ENCODE data around the gene MAP6.

The MAP6 gene

DNA sequence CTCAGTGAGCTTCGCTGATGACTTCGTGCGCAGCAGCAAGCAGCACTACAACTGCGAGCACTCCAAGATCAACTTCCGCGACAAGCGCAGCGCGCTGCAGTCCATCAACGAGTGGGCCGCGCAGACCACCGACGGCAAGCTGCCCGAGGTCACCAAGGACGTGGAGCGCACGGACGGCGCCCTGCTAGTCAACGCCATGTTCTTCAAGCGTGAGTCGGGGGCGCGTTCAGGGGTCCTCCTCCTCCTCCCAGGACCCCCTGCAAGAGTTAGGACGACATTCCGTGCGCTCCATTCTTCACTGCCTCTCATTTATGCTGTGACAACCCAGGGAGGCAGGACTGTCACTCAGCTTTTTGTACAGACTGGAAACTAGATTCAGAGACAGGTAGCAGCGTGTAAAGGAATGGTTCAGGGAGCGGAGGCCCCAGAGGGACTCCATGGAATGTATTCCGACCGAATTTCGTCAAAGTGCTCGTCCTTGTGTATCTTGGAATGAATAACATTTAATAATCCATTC lies 102.0 kb downstream of the MAP6 start:
- no peak for DNase-seq (ENCODE audit: low spot score)

DNA sequence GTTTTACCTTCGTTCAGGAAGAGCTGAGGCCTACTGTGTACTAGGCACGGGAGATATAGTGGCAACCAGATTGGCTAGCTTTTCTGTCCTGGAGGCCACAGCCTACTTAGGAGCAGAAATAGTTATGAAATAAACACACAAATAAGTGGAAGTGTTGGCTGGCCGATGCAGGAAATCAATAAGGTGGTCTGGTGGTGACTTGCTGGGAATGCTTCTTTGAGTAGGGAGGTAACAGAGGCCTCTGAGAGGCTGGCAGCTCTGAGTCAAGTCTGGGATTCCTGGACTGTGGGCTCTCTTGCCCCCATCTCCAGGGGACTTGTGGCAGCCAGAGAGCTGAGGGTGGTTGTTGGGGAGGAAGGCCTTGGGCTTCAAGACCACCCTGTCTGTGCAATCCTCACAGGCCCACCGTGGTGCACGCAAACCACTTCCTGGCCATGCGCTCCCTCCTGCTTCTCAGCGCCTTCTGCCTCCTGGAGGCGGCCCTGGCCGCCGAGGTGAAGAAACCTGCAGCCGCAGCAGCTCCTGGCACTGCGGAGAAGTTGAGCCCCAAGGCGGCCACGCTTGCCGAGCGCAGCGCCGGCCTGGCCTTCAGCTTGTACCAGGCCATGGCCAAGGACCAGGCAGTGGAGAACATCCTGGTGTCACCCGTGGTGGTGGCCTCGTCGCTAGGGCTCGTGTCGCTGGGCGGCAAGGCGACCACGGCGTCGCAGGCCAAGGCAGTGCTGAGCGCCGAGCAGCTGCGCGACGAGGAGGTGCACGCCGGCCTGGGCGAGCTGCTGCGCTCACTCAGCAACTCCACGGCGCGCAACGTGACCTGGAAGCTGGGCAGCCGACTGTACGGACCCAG lies 102.7 kb downstream of the MAP6 start:
- no peak for DNase-seq (ENCODE audit: low spot score)

DNA sequence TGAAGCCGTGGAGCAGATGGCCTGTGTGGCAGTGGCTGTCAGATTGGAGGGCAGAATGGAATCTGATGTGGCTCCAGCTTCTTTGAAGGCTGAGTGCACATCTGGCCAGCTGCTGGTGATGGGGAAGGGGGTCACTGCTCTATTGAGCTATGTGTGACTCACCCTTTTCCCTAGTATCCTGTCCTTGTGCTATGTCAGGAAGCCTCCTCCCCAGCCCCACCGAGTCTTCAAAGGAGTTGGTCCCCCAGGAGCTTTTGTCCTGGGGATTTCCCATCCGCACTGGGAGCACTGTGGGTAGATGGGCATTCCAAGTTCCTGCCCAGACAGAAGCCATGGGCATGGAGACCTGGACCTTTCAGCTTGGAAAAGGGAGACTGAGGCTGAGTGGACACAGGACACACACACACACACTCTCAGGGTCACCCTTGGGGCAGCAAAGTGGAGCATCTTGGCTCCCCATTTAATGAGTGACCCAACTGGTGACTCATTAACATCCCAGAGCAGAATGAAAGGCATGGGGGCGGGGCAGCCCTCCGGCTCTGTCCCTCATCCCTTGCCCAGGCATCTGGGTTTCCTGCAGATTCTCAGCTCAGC lies 103.5 kb downstream of the MAP6 start:
- peak; percentile 81 for DNase-seq (ENCODE audit: low spot score)

DNA sequence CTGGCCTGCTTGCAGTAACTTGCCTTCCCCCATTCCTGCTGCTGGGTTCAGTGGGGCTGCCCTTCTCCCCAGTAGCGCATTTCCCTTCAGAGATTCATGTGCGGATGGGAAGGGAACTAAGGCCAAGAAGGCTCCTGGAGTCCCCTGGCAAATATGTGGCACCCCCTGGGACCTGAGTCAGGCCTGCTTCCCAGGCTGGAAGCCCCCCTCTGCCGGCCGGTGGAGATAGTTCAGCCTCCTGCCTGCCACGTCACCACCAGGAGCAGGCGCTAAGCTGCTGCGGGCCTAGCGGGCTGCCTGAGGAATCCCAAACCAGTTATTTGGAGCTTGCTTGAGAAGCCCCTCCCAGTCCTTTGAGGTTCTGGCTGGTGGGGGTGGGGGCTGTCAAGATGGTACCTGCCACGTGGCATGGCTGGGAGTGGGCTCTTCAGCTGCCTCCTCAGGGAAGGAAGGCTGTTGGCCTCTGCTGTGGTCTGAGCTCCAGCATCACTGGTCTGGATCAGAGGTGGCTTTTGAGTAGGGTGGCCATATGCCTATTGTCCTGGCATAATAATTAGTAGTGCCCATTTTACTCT lies 104.8 kb downstream of the MAP6 start:
- peak; percentile 89 for DNase-seq (ENCODE audit: low spot score)

DNA sequence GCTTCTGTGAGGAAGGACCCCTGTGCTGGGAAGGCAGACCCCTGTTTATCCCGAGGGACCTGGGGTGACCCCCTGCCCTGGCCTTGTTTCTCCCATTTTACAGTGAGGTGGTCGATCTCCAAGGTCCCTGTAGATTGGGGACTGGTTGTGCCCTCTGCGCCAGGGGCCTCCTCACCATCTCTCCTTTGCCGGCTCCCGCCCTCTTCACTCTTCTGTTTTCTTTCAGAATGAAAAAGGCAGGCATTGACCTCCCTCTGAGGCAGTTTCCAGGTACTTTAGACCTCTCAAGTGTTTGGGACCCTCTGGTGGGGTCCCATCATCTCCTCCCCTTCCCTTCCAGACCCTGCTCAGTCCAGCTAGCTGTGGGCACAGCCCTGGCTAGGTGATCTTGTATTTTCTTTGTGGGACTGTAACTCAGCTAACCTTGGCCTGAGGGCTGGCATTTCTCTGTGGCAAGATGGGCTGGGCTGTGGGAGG lies 105.3 kb downstream of the MAP6 start:
- no peak for DNase-seq (ENCODE audit: low spot score)

DNA sequence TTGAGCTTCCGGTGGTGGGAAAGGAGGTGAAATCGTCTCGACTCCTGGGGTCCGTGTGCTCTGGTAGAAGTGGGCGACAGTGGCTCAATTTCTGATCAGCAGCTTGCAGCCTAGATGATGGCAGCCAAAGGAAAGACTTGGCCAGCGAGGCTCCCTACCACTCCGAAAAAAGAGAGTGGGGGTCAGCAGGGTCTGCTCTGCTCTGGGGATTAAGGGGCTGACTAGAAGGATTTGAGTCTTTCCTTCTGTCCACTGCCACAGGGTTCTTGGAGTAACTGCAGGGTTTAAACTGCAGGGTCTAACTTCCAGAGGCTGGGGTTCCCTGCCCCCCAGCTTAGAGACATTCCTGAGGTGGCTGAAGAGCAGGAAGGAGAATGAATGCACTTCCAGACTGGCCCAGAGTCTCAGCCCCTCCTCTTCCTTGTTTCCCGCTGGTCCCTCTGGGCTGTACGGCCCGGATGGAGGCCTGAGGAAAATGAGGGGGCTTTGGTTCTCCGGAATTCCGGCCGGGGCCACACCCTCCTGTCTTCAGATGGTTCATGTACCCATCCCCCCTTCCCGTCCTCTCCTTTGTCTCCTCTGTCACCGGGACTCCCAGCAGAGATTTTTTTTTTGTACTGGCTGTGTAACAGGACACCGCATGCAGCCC lies 105.9 kb downstream of the MAP6 start:
- DNase-seq (ENCODE audit: low spot score), result peak; percentile 54

DNA sequence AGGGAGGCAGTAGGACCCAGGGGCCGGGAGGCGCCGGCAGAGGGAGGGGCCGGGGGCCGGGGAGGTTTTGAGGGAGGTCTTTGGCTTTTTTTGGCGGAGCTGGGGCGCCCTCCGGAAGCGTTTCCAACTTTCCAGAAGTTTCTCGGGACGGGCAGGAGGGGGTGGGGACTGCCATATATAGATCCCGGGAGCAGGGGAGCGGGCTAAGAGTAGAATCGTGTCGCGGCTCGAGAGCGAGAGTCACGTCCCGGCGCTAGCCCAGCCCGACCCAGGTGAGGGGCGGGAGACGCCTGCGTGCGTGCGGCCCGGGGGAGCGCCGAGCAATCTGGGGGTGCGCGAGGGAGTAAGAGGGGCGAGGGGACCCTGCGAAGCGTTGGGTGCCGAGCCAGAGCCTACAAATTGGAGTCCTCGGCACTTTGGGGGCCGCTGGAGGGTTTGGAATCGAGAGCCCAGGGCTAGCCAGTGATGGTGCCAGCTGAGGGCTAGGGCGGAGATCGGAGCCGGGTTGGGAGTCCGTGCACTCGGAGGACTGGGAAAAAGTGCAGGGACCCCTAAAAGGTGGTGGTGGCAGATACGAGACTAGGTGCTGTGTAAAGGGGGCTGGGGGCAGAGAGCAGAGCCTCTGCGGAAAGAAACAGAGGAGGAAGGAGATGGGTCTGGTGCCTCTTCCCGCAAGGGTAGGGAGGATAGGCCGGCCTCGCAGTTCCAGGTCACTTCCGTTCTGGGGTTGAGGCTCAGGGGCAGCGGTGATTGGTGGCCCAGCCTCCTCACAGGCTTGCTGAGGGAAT lies 106.6 kb downstream of the MAP6 start, which contains the start of gene SERPINH1:
Gene SERPINH1 (plus strand): TSS at position 206 of the 788 bp plus-strand sequence. CDS start 4,097 bp downstream, outside the sequence.
- DNase-seq (ENCODE audit: low spot score), result peak; percentile 94

DNA sequence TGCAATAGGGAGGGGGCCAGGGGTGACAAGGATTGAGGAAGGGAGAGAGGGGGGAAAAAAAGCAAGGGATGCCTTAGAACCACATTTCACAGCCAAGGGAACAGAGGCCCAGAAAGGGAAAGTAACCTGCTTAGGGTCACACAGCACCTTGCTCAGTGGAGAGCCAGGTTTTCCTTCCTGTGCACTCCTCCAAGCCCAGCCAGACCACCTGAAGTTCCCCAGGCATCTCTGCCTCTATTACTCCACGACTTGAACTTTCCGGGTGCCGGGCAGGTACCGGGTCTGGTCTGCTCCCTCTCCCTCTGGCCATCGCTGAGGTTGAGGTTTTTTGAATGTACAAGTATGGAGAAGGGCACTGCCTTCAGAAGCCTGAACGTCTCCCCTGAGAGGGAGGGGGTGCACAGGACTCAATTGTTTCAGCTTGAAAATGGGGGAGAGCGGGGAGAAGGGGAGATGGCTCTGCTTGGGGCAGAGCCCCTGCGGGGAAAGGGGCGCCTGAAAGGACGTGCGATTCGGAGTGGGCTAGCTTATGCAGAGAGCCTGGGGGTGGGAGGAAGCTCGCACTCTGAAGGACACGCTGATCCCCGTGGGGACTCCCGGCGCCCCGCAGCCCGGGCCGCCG lies 107.3 kb downstream of the MAP6 start:
- no peak for DNase-seq (ENCODE audit: low spot score)

DNA sequence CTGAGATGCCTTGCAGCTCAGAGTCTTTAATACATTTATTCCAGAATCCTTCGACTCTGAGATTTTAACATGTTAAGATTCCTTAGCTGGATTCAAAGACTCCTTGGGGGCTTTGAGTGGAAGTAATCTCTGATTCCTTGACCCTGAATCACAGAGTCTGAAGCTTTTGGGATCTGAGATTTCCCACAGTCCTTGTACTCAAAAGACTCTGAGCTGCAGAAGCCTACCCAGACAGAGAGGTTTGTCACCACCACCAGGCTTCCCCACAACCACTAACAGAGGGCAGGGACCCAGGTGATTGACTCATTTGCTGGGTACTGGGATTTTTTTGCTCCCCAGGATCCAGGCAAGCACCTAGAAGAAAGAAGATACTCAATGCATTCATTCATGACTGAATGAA lies 108.2 kb downstream of the MAP6 start:
- peak; percentile 47 for DNase-seq (ENCODE audit: low spot score)

DNA sequence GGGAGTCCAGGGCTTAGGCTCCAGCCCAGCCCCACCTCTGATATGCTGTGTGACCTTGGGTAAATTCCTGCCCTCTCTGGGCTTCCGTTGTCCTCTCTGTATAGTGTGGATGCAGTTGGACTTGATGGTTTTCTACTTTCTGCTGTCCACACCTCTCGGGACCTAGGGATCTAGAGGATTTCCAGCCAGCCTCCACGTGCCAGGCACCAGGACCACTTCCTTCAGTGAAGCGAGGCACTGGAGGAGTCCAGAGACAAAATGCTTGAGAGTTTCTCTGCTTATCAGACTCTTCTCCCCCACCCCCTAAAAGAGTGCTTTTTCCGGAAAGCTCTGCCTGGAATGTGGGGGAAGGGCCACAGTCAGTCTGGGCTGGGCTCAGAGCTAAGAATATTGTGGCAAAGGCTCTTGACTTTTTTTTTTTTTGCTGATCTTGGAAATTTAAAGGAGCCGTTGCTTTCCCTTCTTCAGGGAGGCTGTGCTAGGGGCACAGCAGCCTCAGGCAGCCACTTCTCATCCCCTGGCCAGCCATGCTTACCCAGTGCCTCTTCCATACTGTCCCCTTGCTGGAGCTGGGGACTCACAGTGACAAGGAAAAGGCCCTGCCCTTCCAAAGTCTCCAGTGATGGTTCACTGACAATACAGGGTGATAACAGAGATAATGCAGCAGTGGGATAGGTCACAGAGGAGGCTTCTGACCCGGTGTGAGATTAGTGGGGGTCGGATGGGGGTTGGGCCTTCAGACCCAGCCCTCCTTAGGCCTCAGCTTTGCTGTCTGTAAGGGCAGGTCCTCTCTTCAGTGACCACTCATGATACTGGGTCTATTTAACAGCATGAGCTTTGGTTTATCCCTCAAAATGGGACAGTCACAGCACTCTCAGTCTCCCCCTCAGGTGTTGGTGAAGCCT lies 109.6 kb downstream of the MAP6 start:
- peak; percentile 82 for DNase-seq (ENCODE audit: low spot score)

DNA sequence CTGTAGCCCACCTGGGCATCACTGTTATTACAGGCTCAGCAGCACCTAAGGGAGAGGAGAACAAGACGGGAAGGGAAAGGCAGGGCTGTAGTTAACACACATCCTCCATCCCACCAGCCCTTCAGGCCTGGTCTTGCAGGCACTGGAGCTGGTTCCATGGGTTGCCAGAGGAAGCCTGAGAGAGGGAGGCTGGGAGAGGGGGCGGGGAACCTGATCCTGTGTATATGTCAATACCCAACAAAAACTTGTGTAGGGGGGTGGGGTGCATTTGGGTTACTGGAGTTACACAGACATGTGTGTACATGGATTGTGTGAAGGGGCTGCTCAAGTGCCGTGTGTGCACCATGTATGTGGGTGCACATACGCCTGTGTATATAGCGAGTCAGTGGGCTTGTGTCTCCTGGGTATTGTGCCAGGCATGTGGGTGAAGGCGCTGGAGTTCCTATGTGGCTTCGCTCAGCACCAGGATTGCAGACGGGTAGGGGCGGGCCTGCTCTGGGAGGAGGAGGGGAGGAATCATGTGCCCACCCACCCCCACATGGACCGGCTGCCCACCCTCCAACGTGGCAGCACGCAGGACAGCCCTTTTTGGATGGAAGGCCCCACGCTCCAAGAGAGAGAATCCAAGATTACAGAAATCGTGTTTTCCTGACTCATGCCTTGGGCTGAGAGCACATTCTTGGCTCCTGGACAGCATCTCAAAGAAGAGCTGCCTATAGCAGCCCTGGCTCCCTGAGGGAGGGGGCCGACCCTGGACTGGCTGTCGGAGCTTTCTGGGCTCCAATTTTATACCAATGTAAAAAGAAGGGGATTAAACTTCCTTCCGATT lies 111.0 kb downstream of the MAP6 start:
- peak; percentile 88 for DNase-seq (ENCODE audit: low spot score)

DNA sequence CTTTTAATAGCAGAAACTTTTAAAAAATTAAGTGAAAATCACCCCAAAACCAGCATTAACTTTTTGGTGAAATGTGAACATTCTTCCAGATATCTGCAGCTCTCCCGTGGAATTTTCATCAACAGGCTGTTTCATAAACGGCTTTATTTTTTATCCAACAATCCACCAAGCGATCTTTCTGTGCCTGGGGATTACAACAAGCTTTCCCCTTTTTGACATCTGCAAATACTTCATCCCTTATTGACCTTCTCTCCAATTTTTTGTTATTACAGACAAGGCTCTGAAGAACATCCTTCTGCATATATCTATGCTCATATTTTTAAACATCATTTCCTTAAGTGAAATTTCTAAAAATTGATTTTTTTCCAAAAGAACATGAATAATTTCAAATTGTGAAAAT lies 112.6 kb downstream of the MAP6 start:
- no peak for DNase-seq (ENCODE audit: low spot score)

DNA sequence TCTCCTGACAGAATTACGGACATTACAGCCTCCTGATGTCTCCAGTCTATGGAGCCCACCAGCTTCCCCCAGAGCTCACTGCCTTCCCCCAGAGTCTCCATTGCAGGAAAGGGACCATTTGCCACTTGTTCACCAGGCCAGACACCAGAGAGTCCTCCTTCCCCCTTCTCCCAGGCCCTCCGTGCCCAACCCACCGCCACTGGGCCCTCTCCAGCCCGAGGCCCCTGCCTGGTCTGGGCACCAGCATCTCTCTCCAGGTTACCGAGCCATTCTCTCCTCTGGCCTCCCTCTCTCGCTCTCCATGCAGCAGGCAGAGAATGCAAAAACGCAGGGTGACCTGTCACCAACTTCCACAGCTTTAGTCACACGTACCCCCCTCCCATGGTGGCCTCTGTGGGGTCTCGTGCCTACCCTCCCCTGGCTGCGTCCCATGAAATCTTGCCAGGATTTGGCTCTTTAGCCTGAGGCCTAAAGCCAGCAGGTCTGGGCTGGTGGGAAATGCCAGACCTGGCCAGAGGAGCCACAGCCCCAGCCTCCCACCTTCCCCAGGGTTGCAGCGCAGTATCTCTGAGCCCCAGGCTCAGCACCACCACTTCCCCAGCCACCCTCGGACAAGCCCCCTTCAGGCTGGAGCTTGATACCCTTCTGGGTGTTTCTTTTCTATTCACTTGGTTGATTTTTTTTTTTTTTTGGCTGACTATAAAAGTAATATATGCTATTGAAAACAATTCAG lies 113.6 kb downstream of the MAP6 start:
- DNase-seq (ENCODE audit: low spot score), result no peak

DNA sequence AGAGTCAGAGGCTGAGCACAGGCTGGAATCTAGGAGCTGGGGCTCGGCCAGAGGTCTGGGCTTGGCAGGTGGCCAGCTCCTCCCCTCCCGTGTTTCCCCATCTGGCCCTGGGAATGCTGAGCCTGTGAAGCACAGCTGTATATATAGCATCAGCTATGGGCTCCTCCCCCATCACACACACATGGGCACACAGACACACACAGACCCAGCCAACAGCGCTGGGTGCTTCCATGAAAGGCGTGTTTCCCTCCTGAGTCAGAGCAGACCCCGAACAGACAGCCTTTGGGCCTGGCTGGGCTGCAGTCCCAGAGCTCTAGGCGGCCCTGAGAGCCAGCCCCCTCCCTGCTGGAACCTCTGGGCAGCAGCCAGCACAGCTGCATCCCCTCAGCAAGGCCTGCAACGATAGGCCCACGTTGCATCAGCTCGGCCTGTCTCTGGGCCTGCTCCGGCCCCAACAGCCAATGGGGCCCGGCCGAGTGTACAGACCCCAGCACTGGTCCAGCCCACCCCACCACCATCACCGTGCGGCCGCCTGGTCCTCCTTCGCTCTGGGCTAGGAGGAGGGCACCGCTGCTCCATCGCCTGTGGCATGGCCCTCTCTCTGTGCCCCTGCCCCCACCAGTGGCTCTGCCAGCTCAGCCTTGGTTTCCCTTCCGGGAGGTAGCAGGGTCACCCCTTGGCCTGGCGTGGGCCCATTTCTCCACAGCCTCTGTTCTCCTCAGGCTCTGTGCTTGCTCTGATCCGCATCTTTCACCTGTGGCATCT lies 114.4 kb downstream of the MAP6 start:
- DNase-seq (ENCODE audit: low spot score), result peak; percentile 96

DNA sequence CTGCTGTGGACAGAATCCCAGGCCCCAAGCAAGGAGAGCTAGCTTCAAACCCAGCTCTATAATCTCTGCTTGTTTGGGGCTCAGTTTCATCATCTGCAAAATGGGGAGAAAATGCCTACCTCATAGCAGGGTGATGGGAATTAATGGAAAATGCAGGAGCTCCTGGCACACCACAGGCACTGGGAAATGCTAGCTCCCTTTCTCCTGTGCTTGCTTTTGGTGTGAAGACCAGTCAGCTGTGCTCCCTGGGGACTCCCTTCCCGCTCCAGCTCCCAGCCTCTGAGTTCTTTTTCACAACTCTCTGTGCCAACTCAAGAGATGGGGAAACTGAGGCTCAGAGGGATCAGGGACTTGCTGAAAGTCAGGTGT lies 115.0 kb downstream of the MAP6 start:
- DNase-seq (ENCODE audit: low spot score), result no peak

DNA sequence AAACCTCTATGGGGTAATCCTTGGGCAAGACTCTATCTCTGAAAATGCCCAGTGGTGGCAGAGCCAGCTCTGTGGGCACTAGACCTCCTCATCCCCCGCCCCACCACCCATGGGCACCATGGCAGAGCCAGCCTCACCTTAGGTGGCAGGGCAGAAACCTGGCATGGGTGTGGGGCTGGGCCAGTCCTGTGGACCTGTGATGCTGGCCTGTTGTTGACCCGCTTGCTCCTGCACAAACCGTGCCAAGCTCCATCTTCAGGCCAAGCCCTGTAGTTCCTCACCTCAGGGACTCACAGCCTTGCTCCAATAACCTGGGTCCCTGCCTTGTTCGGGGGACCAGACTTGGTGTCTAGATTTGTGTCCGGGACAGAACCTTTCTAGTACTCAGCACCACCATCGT lies 115.7 kb downstream of the MAP6 start:
- DNase-seq (ENCODE audit: low spot score), result no peak

DNA sequence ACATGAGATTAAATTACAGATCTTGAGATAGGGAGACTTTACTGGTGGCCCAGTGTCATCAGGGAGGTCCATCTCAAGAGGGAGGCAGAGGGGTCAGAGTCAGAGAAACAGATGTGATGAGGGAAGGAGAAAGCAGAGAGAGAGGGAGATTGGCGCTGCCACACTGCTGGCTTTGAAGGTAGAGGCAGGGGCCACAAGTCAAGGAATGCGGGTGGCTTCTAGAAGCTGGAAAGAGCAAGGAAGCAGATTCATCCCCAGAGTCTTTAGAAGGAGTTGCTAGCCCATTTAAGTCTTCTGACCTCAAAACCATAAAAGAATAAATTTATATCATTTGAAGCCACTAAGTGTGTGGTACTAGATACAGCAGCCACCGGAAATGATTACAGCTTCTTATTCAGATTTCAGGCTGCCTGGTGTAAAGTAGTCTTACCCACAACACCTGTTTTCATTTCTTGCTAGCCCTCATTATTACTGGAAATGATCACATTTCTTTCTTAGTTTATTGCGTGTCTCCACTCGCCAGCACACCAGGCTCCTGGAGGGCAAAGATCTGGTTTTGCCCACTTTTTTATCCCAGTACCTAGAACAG lies 119.4 kb downstream of the MAP6 start:
- no peak for DNase-seq (ENCODE audit: low spot score)
